Left forelimb (tissue), 1 donor: Measurements from ENCODE around the gene LRRN4.
"Not testable (repeated sequence)": the region's sequence is repeated elsewhere in the genome, so short reads cannot be mapped to it uniquely, and the experiment has no call there.

Source experiments
- DNase-seq: peaks from one replicate; pipeline ENCODE4 v3.0.0-alpha.2; 2018; ENCODE audit warnings: low spot score

Gene LRRN4

GRCh38 chr20:6058684-6059295 is 4.9 kb upstream of the LRRN4 start:
- DNase-seq, result no peak

- DNase-seq, result no peak
Measured at GRCh38 chr20:6057691-6058090, 3.8 kb upstream of the LRRN4 start.

GRCh38 chr20:6057139-6057538 is 3.3 kb upstream of the LRRN4 start:
- no peak for DNase-seq

GRCh38 chr20:6055981-6056569 is 2.2 kb upstream of the LRRN4 start:
- DNase-seq, result no peak

- DNase-seq, result no peak
Measured at GRCh38 chr20:6055161-6055783, 1.4 kb upstream of the LRRN4 start.

- DNase-seq, result not testable (repeated sequence)
Measured at GRCh38 chr20:6054689-6055051, 810 bp upstream of the LRRN4 start.

- no peak for DNase-seq
Measured at GRCh38 chr20:6053064-6053775, 640 bp downstream of the LRRN4 start.

- no peak for DNase-seq
Measured at GRCh38 chr20:6051505-6051904, 2.4 kb downstream of the LRRN4 start.

GRCh38 chr20:6048391-6048790 is 5.5 kb downstream of the LRRN4 start:
- DNase-seq, result no peak

GRCh38 chr20:6046432-6046831 is 7.4 kb downstream of the LRRN4 start:
- no peak for DNase-seq

GRCh38 chr20:6045566-6045965 is 8.3 kb downstream of the LRRN4 start:
- DNase-seq, result no peak

- no peak for DNase-seq
Measured at GRCh38 chr20:6044115-6044514, 9.7 kb downstream of the LRRN4 start.

GRCh38 chr20:6041808-6042265 is 12.0 kb downstream of the LRRN4 start:
- no peak for DNase-seq

GRCh38 chr20:6040958-6041807 is 12.7 kb downstream of the LRRN4 start:
- no peak for DNase-seq

- DNase-seq, result no peak
Measured at GRCh38 chr20:6040540-6040939, 13.3 kb downstream of the LRRN4 start.

GRCh38 chr20:6039766-6040165 is 14.1 kb downstream of the LRRN4 start:
- no peak for DNase-seq

- no peak for DNase-seq
Measured at GRCh38 chr20:6038256-6038655, 15.6 kb downstream of the LRRN4 start.

- no peak for DNase-seq
Measured at GRCh38 chr20:6037082-6037481, 16.8 kb downstream of the LRRN4 start.

- no peak for DNase-seq
Measured at GRCh38 chr20:6036213-6036612, 17.6 kb downstream of the LRRN4 start.

- no peak for DNase-seq
Measured at GRCh38 chr20:6034134-6034969, 19.5 kb downstream of the LRRN4 start.

GRCh38 chr20:6032907-6033306 is 21.0 kb downstream of the LRRN4 start:
- not testable (repeated sequence) for DNase-seq
